Heart left ventricle (tissue), 16 donors: ENCODE measurements around the gene ATP1B2. TPM values are rescaled to one million over a fixed set of nuclear protein-coding genes. Genes with fewer than 3 reads are reported as not detected.

ENCODE experiments used
- ATAC-seq, 4 donors: fragments of 200-7000 bp; cut with Tn5 transposase; one replicate each; pipeline ENCODE4 v1.9.1; 2020 to 2022; ENCODE audit warnings: moderate library complexity in 4 of 4, mild to moderate bottlenecking in 3 of 4, moderate number of reproducible peaks in 1 of 4
- DNase-seq, 5 donors: peaks; one replicate each; pipeline ENCODE4 v3.0.0-alpha.2; 2020
- H3K27ac ChIP-seq, 12 donors: fragments of 200-600 bp; sonication (generic) in 4 of 12; one replicate each; pipeline versions ENCODE4 v1.5.0 to v1.8.0; 2016 to 2022; ENCODE audit warnings: mild to moderate bottlenecking in 2 of 12
- H3K27me3 ChIP-seq, 9 donors: fragments of 200-600 bp; sonication (generic) in 2 of 9; one replicate each; pipeline versions ENCODE4 v1.5.1 to v1.8.0; 2016 to 2022; ENCODE audit warnings: mild to moderate bottlenecking in 3 of 9
- H3K36me3 ChIP-seq, 9 donors: fragments of 200-600 bp; sonication (generic) in 2 of 9; one replicate each; pipeline versions ENCODE4 v1.5.0 to v1.8.0; 2018 to 2022; ENCODE audit warnings: mild to moderate bottlenecking in 2 of 9
- H3K4me1 ChIP-seq, 12 donors: fragments of 200-600 bp; sonication (generic) in 4 of 12; one replicate each; pipeline versions ENCODE4 v1.5.0 to v1.8.0; 2016 to 2022; ENCODE audit warnings: mild to moderate bottlenecking in 3 of 12
- H3K4me3 ChIP-seq, 12 donors: fragments of 200-600 bp; sonication (generic) in 4 of 12; one replicate each; pipeline versions ENCODE4 v1.5.0 to v1.8.0; 2017 to 2022; ENCODE audit warnings: mild to moderate bottlenecking in 9 of 12, moderate library complexity in 4 of 12
- H3K9me3 ChIP-seq, 12 donors: fragments of 200-600 bp; sonication (generic) in 4 of 12; one replicate each; pipeline versions ENCODE4 v1.5.0 to v1.8.0; 2016 to 2022; ENCODE audit warnings: mild to moderate bottlenecking in 1 of 12
- CTCF ChIP-seq, 12 donors: fragments of 200-600 bp; sonication (generic) in 4 of 12; IDR thresholded peaks; one replicate each; pipeline versions ENCODE4 v1.5.0 to v1.8.0; 2018 to 2022; ENCODE audit warnings: antibody characterized with exemption in 12 of 12, mild to moderate bottlenecking in 5 of 12
- POLR2A ChIP-seq, 2 donors: fragments of 450-650 bp; IDR thresholded peaks; one replicate each; pipeline ENCODE4 v1.6.1; 2017; ENCODE audit warnings: antibody characterized with exemption in 2 of 2, mild to moderate bottlenecking in 2 of 2, moderate library complexity in 2 of 2
- WGBS, 4 donors: extraction: QIAGEN DNeasy Blood & Tissue Kit in 2 of 4; methylation state at CpG; one replicate each; pipeline versions ENCODE4 v1.1.5 to v1.1.7; 2013 to 2018; 5-methylcytosine and 5-hydroxymethylcytosine counted together
- intact Hi-C, 10 donors: fragments of 100-400 bp; cut with DNase I; formaldehyde crosslinking; loops; one replicate each; pipeline versions ENCODE4 v1.11.1 to v1.14.2; 2022
- polyA plus RNA-seq, 2 donors: library from polyadenylated mRNA; stranded (reverse); fragments of 200-250 nt; gene quantifications; one replicate each; pipeline ENCODE4 v1.2.3, GENCODE V29; 2013
- total RNA-seq, 9 donors: library from RNA; depleted of rRNA in 2 of 9; stranded (reverse); fragments of >200 nt in 2 of 9; fragmentation: NEBNext Ultra II Directional in 3 of 9; extraction: Animal tissue kit (Norgen Biotek cat#: 25700) in 3 of 9; gene quantifications; one replicate each; pipeline versions ENCODE4 v1.1.0 to v1.2.4, GENCODE V29; 2016 to 2023
- donor health status: ischemic (EF 13 %, LVEDD 7.1; RV severe dilation, severe dysfunction).
- donor health status: healthy with polysubstance abuse.
- donor health status: DM: no; HTN: yes; CAD: no.
- donor health status: DM: no; HTN: no; CAD: no.
- donor health status: ischemic (EF 25% LVEDD 6.9; RV normal size, moderate dysfunction).
- donor health status: ischemic (EF 25% LVEDD 5.7; RV mildly dilated, moderate dysfunction).
- donor health status: healthy.
- donor health status: DM: yes; HTN: yes; CAD: no.
- donor health status: ischemic (EF 35%, LVEDD 5.7; RV mildly dilated, moderate dysfunction).
- donor health status: nonischemic (EF 11% LVEDD 7.7; RV severe dilation, severe dysfunction).
- donor health status: DM: yes; HTN: yes; CAD: no.
- donor health status: PGD.
- donor health status: ischemic (EF 29% LVEDD 5.4; RV normal size, mild dysfunction).
- donor health status: nonischemic (EF 23%, LVEDD 6.1; RV moderate dilation, normal function).

ATP1B2 gene
- total and polyA plus RNA-seq, 11 donors: 0.60 to 6.6 (median 2.9) TPM

GRCh38 chr17:7627250-7628121 is 23.2 kb upstream of the ATP1B2 start, which contains the start of gene SAT2:
Gene SAT2 (minus strand): TSS chr17:7627821. CDS start chr17:7627635, 186 bp downstream.
- peak; percentile 95 to 97 (median 96) for DNase-seq
- Histone ChIP-seq H3K27ac (peak within 1 kb of the TSS; percentile 85 to 98 (median 92)), H3K4me1 (peaks cover 0 to 26% (median 11%) of the 10 kb centered on the region in 12 donors), H3K4me3 (peak within 1 kb of the TSS; percentile 44 to 94 (median 84)), H3K9me3 (no peaks in the 10 kb centered on the region), H3K36me3 (peaks cover 0 to 9% (median 5%) of the 10 kb centered on the region in 9 donors), H3K27me3 (no peaks in the 10 kb centered on the region)
- intact Hi-C loops: loop anchor here in 1 of 10 donors (2.0 kb wide), 1 partner anchor 59 kb away; the partner anchor contains the start of gene TP53
- ATAC-seq: peak; percentile 97 to 99 (median 98)
- 1% methylated on average over 32 to 54 of the region's 54 CpGs for WGBS, 4 donors
- peak in 1 of 2 donors; percentile 64 for TF ChIP-seq POLR2A (IDR thresholded peaks at IDR 0.05)
- no peak for TF ChIP-seq CTCF (IDR thresholded peaks at IDR 0.05)

GRCh38 chr17:7629939-7630571 is 20.7 kb upstream of the ATP1B2 start, which contains the start of gene SHBG:
Gene SHBG (plus strand): TSS chr17:7630135. CDS start chr17:7630173, 38 bp downstream.
- intact Hi-C loops: loop anchor here in 4 of 10 donors (5.0 kb wide), 1 partner anchor 57 kb away; the partner anchor contains the start of genes TP53 (in 4 of the 4) and WRAP53 (in 4 of the 4)
- Histone ChIP-seq H3K4me3 (no peak within 1 kb of the TSS), H3K27ac (no peak within 1 kb of the TSS), H3K9me3 (no peaks in the 10 kb centered on the region), H3K27me3 (no peaks in the 10 kb centered on the region), H3K36me3 (peaks cover 0 to 9% (median 5%) of the 10 kb centered on the region in 9 donors), H3K4me1 (peaks cover 0 to 26% (median 11%) of the 10 kb centered on the region in 12 donors)
- no peak for DNase-seq
- no peak for ATAC-seq
- no peak for TF ChIP-seq POLR2A (IDR thresholded peaks at IDR 0.05)
- no peak for TF ChIP-seq CTCF (IDR thresholded peaks at IDR 0.05)
- WGBS, 4 donors: 75 to 89% (median 84%) methylated on average over 11 to 13 of the region's 13 CpGs

DNA sequence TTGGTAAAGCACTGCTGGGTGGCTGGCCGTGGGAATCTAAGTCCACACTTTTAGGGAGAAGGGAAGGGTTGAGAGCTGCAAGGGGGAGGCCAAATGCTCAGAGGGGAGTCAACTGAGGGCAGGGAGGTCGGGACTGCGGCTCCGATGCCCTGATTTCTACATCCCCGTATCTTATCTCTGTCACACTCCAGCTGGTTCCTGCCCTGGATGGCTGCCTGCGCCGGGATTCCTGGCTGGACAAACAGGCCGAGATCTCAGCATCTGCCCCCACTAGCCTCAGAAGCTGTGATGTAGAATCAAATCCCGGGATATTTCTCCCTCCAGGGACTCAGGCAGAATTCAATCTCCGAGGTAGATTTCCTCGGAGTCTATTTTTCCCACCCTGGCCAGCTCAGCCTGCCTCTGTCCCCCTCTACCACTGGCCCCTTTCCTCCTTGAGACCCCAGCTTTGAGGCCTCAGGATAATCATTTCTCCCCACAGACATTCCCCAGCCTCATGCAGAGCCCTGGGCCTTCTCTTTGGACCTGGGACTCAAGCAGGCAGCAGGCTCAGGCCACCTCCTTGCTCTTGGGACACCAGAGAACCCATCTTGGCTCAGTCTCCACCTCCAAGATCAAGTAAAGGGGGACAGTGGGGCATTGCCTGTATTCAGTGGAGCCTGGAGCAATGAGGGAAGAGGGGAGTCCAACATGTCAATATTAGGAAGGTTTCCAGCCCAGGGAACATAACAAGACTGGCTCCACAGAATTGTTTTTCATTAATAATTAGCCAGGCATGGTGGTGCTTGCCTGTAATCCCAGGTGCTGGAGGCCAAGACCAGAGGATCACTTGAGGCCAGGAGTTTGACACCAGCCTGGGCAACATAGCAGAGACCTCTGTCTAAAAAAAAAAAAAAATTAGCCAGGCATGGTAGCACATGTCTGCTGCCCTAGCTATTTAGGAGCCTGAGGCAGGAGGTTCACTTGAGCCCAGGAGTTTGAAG is 19.0 kb upstream of the ATP1B2 start:
- ATAC-seq: no peak
- intact Hi-C loops: loop anchor here in 7 of 10 donors (2.0 to 5.0 kb wide), 3 partner anchors 55 to 57 kb away; partner anchors contain the start of genes WRAP53 (in 6 of the 7) and TP53 (in 5 of the 7)
- peak in 1 of 5 donors; percentile 39 for DNase-seq
- no peak for TF ChIP-seq CTCF (IDR thresholded peaks at IDR 0.05)
- TF ChIP-seq POLR2A (IDR thresholded peaks at IDR 0.05): no peak
- peaks cover 0 to 22% (median 8%) of the 10 kb centered on the region in 12 donors for H3K4me1 ChIP-seq
- no peak overlapping the region for H3K27ac ChIP-seq
- WGBS, 4 donors: 25 to 37% (median 29%) methylated on average over 8 to 11 of the region's 11 CpGs
- no peaks in the 10 kb centered on the region for H3K36me3 ChIP-seq
- H3K27me3 ChIP-seq: no peaks in the 10 kb centered on the region
- H3K4me3 ChIP-seq: no peak overlapping the region
- no peaks in the 10 kb centered on the region for H3K9me3 ChIP-seq
